HepG2 (cell line): Measurements from ENCODE around the gene OR52B2. TPM values are rescaled to one million over a fixed set of nuclear protein-coding genes. Genes with fewer than 3 reads are reported as not detected.

Experiments
- ATAC-seq: fragments of 200-7000 bp; cut with Tn5 transposase; 3 replicates; pipeline ENCODE4 v1.9.1; 2020; ENCODE audit warnings: mild to moderate bottlenecking, moderate library complexity
- BruUV-seq: library from RNA; stranded (reverse); fragments of 400-500 nt; replicated peaks from 2 replicates; lab custom pipeline; 2021; lab: Mats Ljungman, UMichigan
- CTCF ChIA-PET: fragments of 300-600 bp; formaldehyde crosslinking; extraction: SDS; loops from one replicate; lab custom pipeline; 2021; ENCODE audit warnings: low total read pairs, inconsistent platforms, low intra/inter-chr PET ratio; lab: Yijun Ruan, JAX
- POLR2A ChIA-PET: fragments of 350-600 bp; sonication (Branson Sonifier 250); formaldehyde crosslinking; loops from one replicate; lab custom pipeline; 2020; ENCODE audit warnings: antibody characterized with exemption, inconsistent platforms; lab: Yijun Ruan, JAX
- DNase-seq: peaks from one replicate; pipeline ENCODE4 v3.0.0-alpha.2; 2015; ENCODE audit warnings: low spot score
- FAIRE-seq: peaks from 3 replicates; lab custom pipeline; 2011; peaks lifted over from hg19 to GRCh38; lab: Jason Lieb, UNC
- H2AFZ ChIP-seq: one replicate; pipeline ENCODE4 v1.6.1; 2011; ENCODE audit warnings: low read length, inconsistent platforms
- H3K27ac ChIP-seq: fragments of 300-600 bp; 3 replicates; pipeline ENCODE4 v1.8.0; 2011; ENCODE audit warnings: mixed run types, mild to moderate bottlenecking, mixed read lengths, low read length, inconsistent platforms; ENCODE audit not compliant: insufficient read depth; ENCODE audit errors: extremely low read length
- H3K27me3 ChIP-seq, 2 experiments: fragments of 200-600 bp in 1 of 2; 2 replicates in 1 of 2; 3 replicates in 1 of 2; pipeline versions ENCODE4 v1.6.0 to v1.8.0; 2011; ENCODE audit warnings: low read length in 2 of 2, mild to moderate bottlenecking in 2 of 2, moderate library complexity in 2 of 2, inconsistent platforms in 1 of 2; ENCODE audit not compliant: insufficient read depth in 2 of 2, control insufficient read depth in 1 of 2
- H3K36me3 ChIP-seq, 2 experiments: fragments of 200-600 bp in 1 of 2; replicated peaks in 1 of 2; 2 replicates in 1 of 2; 3 replicates in 1 of 2; pipeline versions ENCODE4 v1.5.1 to v1.8.0; 2011; ENCODE audit warnings: low read length in 2 of 2, inconsistent platforms in 1 of 2; ENCODE audit not compliant: insufficient read depth in 2 of 2, control insufficient read depth in 1 of 2
- H3K4me1 ChIP-seq: 2 replicates; pipeline ENCODE4 v1.5.1; 2012; ENCODE audit warnings: low read length, inconsistent platforms; ENCODE audit not compliant: insufficient read depth
- H3K4me2 ChIP-seq: 2 replicates; pipeline ENCODE4 v1.6.0; 2011; ENCODE audit warnings: low read depth, low read length, inconsistent platforms
- H3K4me3 ChIP-seq, 3 experiments: fragments of 200-600 bp in 1 of 3; sonication (generic), shearing (Covaris generic) in 1 of 3; replicated peaks in 1 of 3; 2 replicates each; pipeline ENCODE4 v1.5.1; 2011 to 2016; ENCODE audit warnings: low read length in 3 of 3, inconsistent platforms in 2 of 3, low read depth in 2 of 3, mild to moderate bottlenecking in 2 of 3, control low read depth in 1 of 3, mixed read lengths in 1 of 3; ENCODE audit not compliant: insufficient read depth in 1 of 3
- H3K79me2 ChIP-seq: one replicate; pipeline ENCODE4 v1.6.1; 2011; ENCODE audit warnings: low read length, inconsistent platforms; ENCODE audit not compliant: insufficient read depth
- H3K9ac ChIP-seq: 2 replicates; pipeline ENCODE4 v1.6.0; 2011; ENCODE audit warnings: mild to moderate bottlenecking, low read depth, low read length, inconsistent platforms; ENCODE audit not compliant: insufficient read depth
- H3K9me3 ChIP-seq: 2 replicates; pipeline ENCODE4 v1.5.1; 2012; ENCODE audit warnings: mild to moderate bottlenecking, low read length
- H4K20me1 ChIP-seq: 2 replicates; pipeline ENCODE4 v1.6.0; 2011; ENCODE audit warnings: inconsistent platforms, mild to moderate bottlenecking, low read length, moderate library complexity; ENCODE audit not compliant: insufficient read depth
- ARID2 ChIP-seq: sonication (generic); formaldehyde crosslinking; IDR thresholded peaks from 2 replicates; pipeline ENCODE4 v1.8.1; 2022; ENCODE audit warnings: mild to moderate bottlenecking, missing genetic modification reagents, borderline replicate concordance
- KDM2A ChIP-seq: sonication (generic); formaldehyde crosslinking; IDR thresholded peaks from 2 replicates; pipeline ENCODE4 v1.4.0; 2020; ENCODE audit warnings: low read depth, missing genetic modification reagents, borderline replicate concordance
- KMT2A ChIP-seq: sonication (generic); formaldehyde crosslinking; IDR thresholded peaks from 2 replicates; pipeline ENCODE4 v1.4.0; 2020; ENCODE audit warnings: missing genetic modification reagents
- STAT5B ChIP-seq: sonication (generic); formaldehyde crosslinking; IDR thresholded peaks from 2 replicates; pipeline ENCODE4 v1.4.0; 2020; ENCODE audit warnings: missing genetic modification reagents
- TARDBP ChIP-seq: sonication (generic); formaldehyde crosslinking; IDR thresholded peaks from 2 replicates; pipeline ENCODE4 v1.8.0; 2022; ENCODE audit warnings: mild to moderate bottlenecking, missing genetic modification reagents
- ZNF33B ChIP-seq: sonication (generic); formaldehyde crosslinking; IDR thresholded peaks from 2 replicates; pipeline ENCODE4 v1.5.1; 2020; ENCODE audit warnings: mild to moderate bottlenecking, missing genetic modification reagents
- ZNF782 ChIP-seq: sonication (generic); formaldehyde crosslinking; IDR thresholded peaks from 2 replicates; pipeline ENCODE4 v1.4.0; 2020; ENCODE audit warnings: missing genetic modification reagents, mild to moderate bottlenecking, borderline replicate concordance
- ZSCAN29 ChIP-seq: sonication (generic); formaldehyde crosslinking; conservative IDR thresholded peaks from 2 replicates; pipeline ENCODE4 v1.4.0; 2020; ENCODE audit warnings: mild to moderate bottlenecking, missing genetic modification reagents
- in situ Hi-C: cut with HindIII; loops from 2 replicates; pipeline ENCODE4 v1.10.0; 2017; ENCODE audit warnings: low pct_unique_long_range_greater_than_20kb; ENCODE audit not compliant: extremely low pct_ligation_motif_present
- intact Hi-C: fragments of 100-400 bp; cut with micrococcal nuclease; formaldehyde crosslinking; loops from one replicate; pipeline ENCODE4 v1.10.0; 2022; ENCODE audit not compliant: unreplicated experiment
- polyA plus RNA-seq, 8 experiments: library from polyadenylated mRNA; depleted of rRNA in 3 of 8; stranded (reverse) in 7 of 8; unstranded in 1 of 8; fragments of >200 nt; fragmentation: Illumina TruSeq in 4 of 8; extraction: Trizol in 4 of 8; gene quantifications; 2 replicates each; pipeline versions ENCODE4 v1.2.1 to v1.2.3, GENCODE V29; 2011 to 2016; ENCODE audit warnings: low read depth in 4 of 8, missing spikeins in 1 of 8, mixed read lengths in 1 of 8; ENCODE audit not compliant: insufficient read depth in 1 of 8
- total RNA-seq, 5 experiments: library from RNA; depleted of rRNA; stranded (reverse); fragments of >200 nt; fragmentation: Illumina TruSeq; extraction: Trizol; gene quantifications; 2 replicates each; pipeline ENCODE4 v1.2.3, GENCODE V29; 2016; ENCODE audit warnings: low read depth in 1 of 5
- TF ChIP-seq, protein P1 (sequence below): sonication (generic); formaldehyde crosslinking; IDR thresholded peaks from 2 replicates; pipeline ENCODE4 v1.4.0; 2020; ENCODE audit warnings: mild to moderate bottlenecking, missing genetic modification reagents, borderline replicate concordance
- TF ChIP-seq, protein P2 (sequence below): sonication (generic); formaldehyde crosslinking; IDR thresholded peaks from 2 replicates; pipeline ENCODE4 v1.4.0; 2020; ENCODE audit warnings: missing genetic modification reagents
- TF ChIP-seq, protein P3 (sequence below): sonication (generic); formaldehyde crosslinking; IDR thresholded peaks from 2 replicates; pipeline ENCODE4 v1.4.0; 2020; ENCODE audit warnings: missing genetic modification reagents
- TF ChIP-seq, protein P4 (sequence below): sonication (generic); formaldehyde crosslinking; IDR thresholded peaks from 2 replicates; pipeline ENCODE4 v1.8.0; 2022; ENCODE audit warnings: missing genetic modification reagents, mild to moderate bottlenecking, inconsistent platforms, borderline replicate concordance
- TF ChIP-seq, protein P5 (sequence below): sonication (generic); formaldehyde crosslinking; IDR thresholded peaks from 2 replicates; pipeline ENCODE4 v1.5.1; 2020; ENCODE audit warnings: missing genetic modification reagents, mild to moderate bottlenecking, borderline replicate concordance

The OR52B2 gene
- total and polyA plus RNA-seq, 2 of the 13 experiments (the other 11 are each of a cell fraction or from before 2014, with no cell fraction given) = not detected

DNA sequence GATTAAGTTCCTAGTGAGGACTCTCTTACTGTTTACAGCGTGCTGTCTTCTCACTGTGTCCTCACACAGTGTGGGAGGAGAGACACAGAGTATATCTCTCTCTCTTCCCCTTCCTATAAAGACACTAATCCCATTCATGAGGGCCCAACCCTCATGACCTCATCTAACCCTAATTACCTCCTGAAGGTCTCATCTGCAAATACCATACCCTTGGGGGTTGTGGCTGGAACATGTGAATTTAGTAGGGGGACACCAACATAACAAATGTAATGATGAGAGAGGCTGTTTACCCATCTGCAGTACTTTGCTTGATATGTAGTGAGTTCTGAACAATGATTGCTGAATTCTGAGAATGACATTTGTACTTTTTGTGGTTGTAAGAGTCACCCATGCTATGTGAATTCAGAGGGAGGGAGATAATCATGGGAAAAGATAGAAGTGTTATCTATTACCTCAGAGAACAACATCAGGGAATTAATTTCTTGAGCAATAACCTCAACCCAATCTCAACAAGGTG lies 24.0 kb upstream of the OR52B2 start (continued):
- TF ChIP-seq, protein P1, sequence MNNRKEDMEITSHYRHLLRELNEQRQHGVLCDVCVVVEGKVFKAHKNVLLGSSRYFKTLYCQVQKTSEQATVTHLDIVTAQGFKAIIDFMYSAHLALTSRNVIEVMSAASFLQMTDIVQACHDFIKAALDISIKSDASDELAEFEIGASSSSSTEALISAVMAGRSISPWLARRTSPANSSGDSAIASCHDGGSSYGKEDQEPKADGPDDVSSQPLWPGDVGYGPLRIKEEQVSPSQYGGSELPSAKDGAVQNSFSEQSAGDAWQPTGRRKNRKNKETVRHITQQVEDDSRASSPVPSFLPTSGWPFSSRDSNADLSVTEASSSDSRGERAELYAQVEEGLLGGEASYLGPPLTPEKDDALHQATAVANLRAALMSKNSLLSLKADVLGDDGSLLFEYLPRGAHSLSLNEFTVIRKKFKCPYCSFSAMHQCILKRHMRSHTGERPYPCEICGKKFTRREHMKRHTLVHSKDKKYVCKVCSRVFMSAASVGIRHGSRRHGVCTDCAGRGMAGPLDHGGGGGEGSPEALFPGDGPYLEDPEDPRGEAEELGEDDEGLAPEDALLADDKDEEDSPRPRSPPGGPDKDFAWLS = no peak
- TF ChIP-seq ARID2 (CRISPR knock-in tag) (no peak), ZSCAN29 (CRISPR knock-in tag) (no peak)
- TF ChIP-seq, all 625 proteins: peak for 0

DNA sequence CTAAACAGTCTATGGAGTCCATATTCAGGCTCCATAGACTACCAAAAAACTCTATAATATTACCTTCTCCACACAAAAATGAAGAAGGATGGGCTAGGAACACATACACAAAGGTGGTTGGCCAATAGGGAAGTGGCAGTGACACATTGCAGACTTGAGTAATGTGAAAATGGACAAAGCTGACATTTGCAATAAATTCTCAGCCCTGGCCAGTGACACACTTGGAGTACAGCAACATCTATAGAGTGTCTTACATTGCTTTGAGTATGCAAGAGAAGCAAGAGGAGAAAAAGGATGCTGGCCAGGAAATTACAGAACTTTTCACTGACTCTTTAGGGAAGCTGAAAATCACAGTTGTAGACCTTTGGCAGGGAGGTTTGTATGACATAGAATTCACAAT lies 21.6 kb upstream of the OR52B2 start:
- Histone ChIP-seq H3K27ac (no peak overlapping the region), H3K9ac (no peak overlapping the region), H3K9me3 (no peaks in the 10 kb centered on the region), H3K4me3 (no peak overlapping the region), H4K20me1 (no peaks in the 10 kb centered on the region), H2AFZ (no peak overlapping the region), H3K27me3 (no peaks in the 10 kb centered on the region; a peak in 1 of 5 replicates), H3K4me1 (no peaks in the 10 kb centered on the region), H3K4me2 (no peak overlapping the region), H3K79me2 (no peaks in the 10 kb centered on the region), H3K36me3 (no peaks in the 10 kb centered on the region)
- intact Hi-C loops (no loop called here), in situ Hi-C loops (no loop called here)
- no TSS peak for BruUV-seq
- ChIA-PET CTCF (no interaction called here), POLR2A (no interaction called here)
- no peak for DNase-seq
- FAIRE-seq = no peak
- TF ChIP-seq STAT5B (CRISPR knock-in tag) = no peak
- TF ChIP-seq KDM2A (CRISPR knock-in tag) = no peak
- TF ChIP-seq, protein P2, sequence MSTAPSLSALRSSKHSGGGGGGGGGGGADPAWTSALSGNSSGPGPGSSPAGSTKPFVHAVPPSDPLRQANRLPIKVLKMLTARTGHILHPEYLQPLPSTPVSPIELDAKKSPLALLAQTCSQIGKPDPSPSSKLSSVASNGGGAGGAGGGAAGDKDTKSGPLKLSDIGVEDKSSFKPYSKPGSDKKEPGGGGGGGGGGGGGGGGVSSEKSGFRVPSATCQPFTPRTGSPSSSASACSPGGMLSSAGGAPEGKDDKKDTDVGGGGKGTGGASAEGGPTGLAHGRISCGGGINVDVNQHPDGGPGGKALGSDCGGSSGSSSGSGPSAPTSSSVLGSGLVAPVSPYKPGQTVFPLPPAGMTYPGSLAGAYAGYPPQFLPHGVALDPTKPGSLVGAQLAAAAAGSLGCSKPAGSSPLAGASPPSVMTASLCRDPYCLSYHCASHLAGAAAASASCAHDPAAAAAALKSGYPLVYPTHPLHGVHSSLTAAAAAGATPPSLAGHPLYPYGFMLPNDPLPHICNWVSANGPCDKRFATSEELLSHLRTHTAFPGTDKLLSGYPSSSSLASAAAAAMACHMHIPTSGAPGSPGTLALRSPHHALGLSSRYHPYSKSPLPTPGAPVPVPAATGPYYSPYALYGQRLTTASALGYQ = no peak
- TF ChIP-seq, protein P3, sequence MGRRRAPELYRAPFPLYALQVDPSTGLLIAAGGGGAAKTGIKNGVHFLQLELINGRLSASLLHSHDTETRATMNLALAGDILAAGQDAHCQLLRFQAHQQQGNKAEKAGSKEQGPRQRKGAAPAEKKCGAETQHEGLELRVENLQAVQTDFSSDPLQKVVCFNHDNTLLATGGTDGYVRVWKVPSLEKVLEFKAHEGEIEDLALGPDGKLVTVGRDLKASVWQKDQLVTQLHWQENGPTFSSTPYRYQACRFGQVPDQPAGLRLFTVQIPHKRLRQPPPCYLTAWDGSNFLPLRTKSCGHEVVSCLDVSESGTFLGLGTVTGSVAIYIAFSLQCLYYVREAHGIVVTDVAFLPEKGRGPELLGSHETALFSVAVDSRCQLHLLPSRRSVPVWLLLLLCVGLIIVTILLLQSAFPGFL (CRISPR knock-in tag) = no peak
- no peak for TF ChIP-seq ZNF33B
- TF ChIP-seq, protein P4, sequence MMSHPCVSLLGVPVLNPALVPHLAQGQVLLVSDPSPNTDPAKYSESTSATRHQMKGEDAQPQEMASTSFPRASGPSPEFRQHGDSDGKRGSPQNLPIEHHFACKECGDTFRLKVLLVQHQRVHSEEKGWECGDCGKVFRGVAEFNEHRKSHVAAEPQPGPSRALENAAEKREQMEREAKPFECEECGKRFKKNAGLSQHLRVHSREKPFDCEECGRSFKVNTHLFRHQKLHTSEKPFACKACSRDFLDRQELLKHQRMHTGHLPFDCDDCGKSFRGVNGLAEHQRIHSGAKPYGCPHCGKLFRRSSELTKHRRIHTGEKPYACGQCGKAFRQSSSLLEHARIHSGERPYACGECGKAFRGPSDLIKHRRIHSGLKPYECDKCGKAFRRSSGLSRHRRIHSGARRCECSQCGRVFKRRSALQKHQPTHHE (CRISPR knock-in tag) = no peak
- TF ChIP-seq, protein P5, sequence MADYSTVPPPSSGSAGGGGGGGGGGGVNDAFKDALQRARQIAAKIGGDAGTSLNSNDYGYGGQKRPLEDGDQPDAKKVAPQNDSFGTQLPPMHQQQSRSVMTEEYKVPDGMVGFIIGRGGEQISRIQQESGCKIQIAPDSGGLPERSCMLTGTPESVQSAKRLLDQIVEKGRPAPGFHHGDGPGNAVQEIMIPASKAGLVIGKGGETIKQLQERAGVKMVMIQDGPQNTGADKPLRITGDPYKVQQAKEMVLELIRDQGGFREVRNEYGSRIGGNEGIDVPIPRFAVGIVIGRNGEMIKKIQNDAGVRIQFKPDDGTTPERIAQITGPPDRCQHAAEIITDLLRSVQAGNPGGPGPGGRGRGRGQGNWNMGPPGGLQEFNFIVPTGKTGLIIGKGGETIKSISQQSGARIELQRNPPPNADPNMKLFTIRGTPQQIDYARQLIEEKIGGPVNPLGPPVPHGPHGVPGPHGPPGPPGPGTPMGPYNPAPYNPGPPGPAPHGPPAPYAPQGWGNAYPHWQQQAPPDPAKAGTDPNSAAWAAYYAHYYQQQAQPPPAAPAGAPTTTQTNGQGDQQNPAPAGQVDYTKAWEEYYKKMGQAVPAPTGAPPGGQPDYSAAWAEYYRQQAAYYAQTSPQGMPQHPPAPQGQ (CRISPR knock-in tag) = no peak
- TF ChIP-seq TARDBP (CRISPR knock-in tag) = no peak
- no peak for TF ChIP-seq ZNF782 (CRISPR knock-in tag)
- no peak for TF ChIP-seq KMT2A (CRISPR knock-in tag)
- ATAC-seq = no peak
